ENCODE data around the gene ANKRD24. TPM values are rescaled to one million over a fixed set of nuclear protein-coding genes. Genes with fewer than 3 reads are reported as not detected.

The ANKRD24 gene
- total RNA-seq, 1 experiment from 2014 or later, result 2.4 TPM

DNA sequence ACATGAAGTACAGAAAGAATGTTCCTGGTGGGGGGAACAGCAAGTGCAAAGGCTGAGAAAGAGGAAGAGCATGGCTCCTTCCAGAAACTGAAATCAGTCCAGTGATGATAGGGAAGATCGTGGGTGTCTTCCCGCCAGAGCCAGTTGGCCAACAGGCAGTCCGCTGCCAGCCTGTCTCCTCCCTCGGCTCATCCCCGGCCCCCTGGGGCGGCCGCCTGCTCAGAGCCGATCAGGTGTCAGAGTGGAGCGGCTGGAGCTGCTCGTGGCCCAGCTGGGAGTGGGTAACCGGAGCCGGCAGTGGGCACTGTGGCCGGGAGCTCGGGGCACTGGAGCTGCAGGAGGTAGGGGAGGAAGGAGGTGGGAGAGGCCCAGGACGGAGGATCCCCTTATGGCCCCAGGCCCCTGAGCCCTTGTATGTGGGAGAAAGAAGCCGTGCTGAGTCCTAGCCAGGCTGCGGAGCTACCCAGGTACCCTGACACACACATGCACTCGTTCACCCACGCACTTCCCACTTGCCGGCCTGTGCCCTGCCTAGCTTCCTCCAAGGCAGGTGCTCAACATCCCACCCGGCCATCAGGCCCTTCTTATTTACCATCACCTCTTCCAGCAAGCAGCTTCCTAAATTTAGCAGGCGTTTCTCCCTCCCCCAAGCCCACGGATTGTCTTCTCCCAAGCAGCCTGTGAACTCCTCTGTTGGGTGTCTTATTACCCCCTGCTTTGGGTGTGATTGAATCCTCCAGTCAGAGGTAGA is 1.7 kb downstream of the ANKRD24 start:
- Histone ChIP-seq H2AFZ (ENCODE audit: low read length) (no peak overlapping the region), H4K8ac (replicated peaks; ENCODE audit: insufficient read length, low read depth, low read length) (no peak overlapping the region), H3K23me2 (ENCODE audit: insufficient read length, low read depth, low read length, poor library complexity, severe bottlenecking) (peaks cover 6% of the 10 kb centered on the region), H3K27me3 (ENCODE audit: insufficient read depth, low read length) (no peaks in the 10 kb centered on the region), H3K79me2 (ENCODE audit: insufficient read depth, low read length) (no peaks in the 10 kb centered on the region), H3T11ph (ENCODE audit: low read length) (no peak overlapping the region), H3K9me3 (ENCODE audit: control insufficient read depth, low read depth, low read length) (no peaks in the 10 kb centered on the region), H3K18ac (ENCODE audit: insufficient read length, low read depth, low read length) (no peak overlapping the region), H3K27ac (ENCODE audit: insufficient read length, low read depth, low read length) (no peak overlapping the region), H3K23ac (ENCODE audit: insufficient read length, low read depth, low read length) (no peak overlapping the region), H2BK120ac (ENCODE audit: low read depth, low read length, poor library complexity, severe bottlenecking) (no peak overlapping the region), H3K79me1 (ENCODE audit: insufficient read depth, low read depth, low read length, poor library complexity, severe bottlenecking) (no peaks in the 10 kb centered on the region), H3K4me2 (ENCODE audit: insufficient read depth, insufficient read length, low read length) (no peak overlapping the region), H3K14ac (ENCODE audit: insufficient read depth, low read length) (no peak overlapping the region), H2BK5ac (ENCODE audit: insufficient read length, low read length) (no peak overlapping the region), H2BK15ac (ENCODE audit: low read depth, low read length) (no peak overlapping the region; the same call in 1 of the 2 replicates), H3K4me1 (ENCODE audit: insufficient read depth, low read length) (no peaks in the 10 kb centered on the region), H3K56ac (ENCODE audit: insufficient read length, low read depth, low read length) (no peak overlapping the region), H4K91ac (ENCODE audit: insufficient read length, low read depth, low read length) (no peak overlapping the region), H2BK20ac (ENCODE audit: low read depth, low read length, poor library complexity, severe bottlenecking) (no peak overlapping the region), H3K4ac (ENCODE audit: low read depth, low read length) (no peak overlapping the region), H4K20me1 (ENCODE audit: control insufficient read depth, insufficient read depth, insufficient read length) (no peaks in the 10 kb centered on the region), H3K9ac (ENCODE audit: extremely low read depth, insufficient read length, low read length) (no peak overlapping the region), H2AK5ac (ENCODE audit: insufficient read length, low read length) (no peak overlapping the region), H2BK12ac (ENCODE audit: insufficient read length, low read depth, low read length) (no peak overlapping the region), H4K5ac (ENCODE audit: insufficient read length, low read depth, low read length) (no peak overlapping the region)
- no peak overlapping the region for H3K27ac Mint-ChIP-seq
- WGBS (ENCODE audit: extremely low coverage, insufficient read length, low lambda C conversion rate), result no CpG with 5 or more reads among the region's 23 CpGs
- DNase-seq, result no peak
- peak overlapping the region; percentile 45 to 51; a peak in 2 of 5 replicates for H3K4me3 Mint-ChIP-seq
- peaks cover 8% of the 10 kb centered on the region for H3K27me3 Mint-ChIP-seq (ENCODE audit: low read depth)
- peaks cover 9 to 27% of the 10 kb centered on the region in 2 experiments for H3K4me1 Mint-ChIP-seq
- H3K9me3 Mint-ChIP-seq, result no peaks in the 10 kb centered on the region; a peak in 1 of 5 replicates
- TF ChIP-seq, protein P1, sequence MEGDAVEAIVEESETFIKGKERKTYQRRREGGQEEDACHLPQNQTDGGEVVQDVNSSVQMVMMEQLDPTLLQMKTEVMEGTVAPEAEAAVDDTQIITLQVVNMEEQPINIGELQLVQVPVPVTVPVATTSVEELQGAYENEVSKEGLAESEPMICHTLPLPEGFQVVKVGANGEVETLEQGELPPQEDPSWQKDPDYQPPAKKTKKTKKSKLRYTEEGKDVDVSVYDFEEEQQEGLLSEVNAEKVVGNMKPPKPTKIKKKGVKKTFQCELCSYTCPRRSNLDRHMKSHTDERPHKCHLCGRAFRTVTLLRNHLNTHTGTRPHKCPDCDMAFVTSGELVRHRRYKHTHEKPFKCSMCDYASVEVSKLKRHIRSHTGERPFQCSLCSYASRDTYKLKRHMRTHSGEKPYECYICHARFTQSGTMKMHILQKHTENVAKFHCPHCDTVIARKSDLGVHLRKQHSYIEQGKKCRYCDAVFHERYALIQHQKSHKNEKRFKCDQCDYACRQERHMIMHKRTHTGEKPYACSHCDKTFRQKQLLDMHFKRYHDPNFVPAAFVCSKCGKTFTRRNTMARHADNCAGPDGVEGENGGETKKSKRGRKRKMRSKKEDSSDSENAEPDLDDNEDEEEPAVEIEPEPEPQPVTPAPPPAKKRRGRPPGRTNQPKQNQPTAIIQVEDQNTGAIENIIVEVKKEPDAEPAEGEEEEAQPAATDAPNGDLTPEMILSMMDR (conservative IDR thresholded peaks at IDR 0.05), result no peak
- H3K36me3 Mint-ChIP-seq (ENCODE audit: insufficient read depth in 1 of 3, low read depth in 3 of 3), result peaks cover 3 to 11% (median 8%) of the 10 kb centered on the region in 3 experiments; a peak in 5 of 7 replicates

Data from H9 (cell line).